HepG2 (cell line): ENCODE data around the gene LCN12. TPM values are rescaled to one million over a fixed set of nuclear protein-coding genes. Genes with fewer than 3 reads are reported as not detected.
A peak's percentile ranks its signal among the peaks of the same experiment; 100 is the strongest.

Experiments
- ATF7-NPFF ChIP-seq: sonication (generic); formaldehyde crosslinking; IDR thresholded peaks from 2 replicates; pipeline ENCODE4 v1.8.1; 2023; ENCODE audit warnings: mild to moderate bottlenecking, low read depth, missing genetic modification reagents, moderate library complexity
- DMAP1 ChIP-seq: IDR thresholded peaks from 2 replicates; pipeline ENCODE4 v1.6.1; 2016
- GTF3A ChIP-seq: sonication (generic); formaldehyde crosslinking; conservative IDR thresholded peaks from 2 replicates; pipeline ENCODE4 v1.4.0; 2020; ENCODE audit warnings: mild to moderate bottlenecking, missing genetic modification reagents
- HDAC2 ChIP-seq: sonication (generic); formaldehyde crosslinking; IDR thresholded peaks from 2 replicates; pipeline ENCODE4 v1.4.0; 2020; ENCODE audit warnings: missing genetic modification reagents
- HHEX ChIP-seq: IDR thresholded peaks from 2 replicates; pipeline ENCODE4 v1.6.1; 2016; ENCODE audit warnings: control low read depth
- HIC2 ChIP-seq: sonication (generic); formaldehyde crosslinking; IDR thresholded peaks from 2 replicates; pipeline ENCODE4 v1.9.0; 2022; ENCODE audit warnings: low read depth, missing genetic modification reagents
- IRF2 ChIP-seq: IDR thresholded peaks from 2 replicates; pipeline ENCODE4 v1.6.1; 2018; ENCODE audit warnings: missing genetic modification reagents, missing compliant biosample characterization
- MYC ChIP-seq: sonication (generic); formaldehyde crosslinking; IDR thresholded peaks from 2 replicates; pipeline ENCODE4 v1.9.0; 2021; ENCODE audit warnings: missing genetic modification reagents, borderline replicate concordance
- RARA ChIP-seq: IDR thresholded peaks from 2 replicates; pipeline ENCODE4 v1.6.1; 2016; ENCODE audit warnings: missing genetic modification reagents, missing compliant biosample characterization
- SIN3A ChIP-seq: IDR thresholded peaks from 2 replicates; pipeline ENCODE4 v1.6.1; 2011; ENCODE audit warnings: low read depth, mild to moderate bottlenecking, control low read depth, low read length, borderline replicate concordance
- TCF12 ChIP-seq, 2 experiments: fragments of 450-650 bp in 1 of 2; sonication (generic) in 1 of 2; formaldehyde crosslinking in 1 of 2; IDR thresholded peaks; 2 replicates each; pipeline versions ENCODE4 v1.6.1 to v1.8.0; 2017 to 2022; ENCODE audit warnings: antibody characterized with exemption in 1 of 2, mild to moderate bottlenecking in 1 of 2, missing genetic modification reagents in 1 of 2, moderate library complexity in 1 of 2
- TEAD3 ChIP-seq: optimal IDR thresholded peaks from 2 replicates; pipeline ENCODE3; 2016; ENCODE audit warnings: borderline replicate concordance
- ZMAT3 ChIP-seq: sonication (generic); formaldehyde crosslinking; conservative IDR thresholded peaks from 2 replicates; pipeline ENCODE4 v1.7.0; 2021; ENCODE audit warnings: missing genetic modification reagents
- ZNF121 ChIP-seq: sonication (generic); formaldehyde crosslinking; IDR thresholded peaks from 2 replicates; pipeline ENCODE4 v1.5.0; 2020; ENCODE audit warnings: mild to moderate bottlenecking, missing genetic modification reagents
- ZNF260 ChIP-seq: sonication (generic); formaldehyde crosslinking; IDR thresholded peaks from 2 replicates; pipeline ENCODE4 v1.4.0; 2020; ENCODE audit warnings: missing genetic modification reagents, low read depth, mild to moderate bottlenecking, borderline replicate concordance
- ZNF484 ChIP-seq: sonication (generic); formaldehyde crosslinking; IDR thresholded peaks from 2 replicates; pipeline ENCODE4 v1.5.1; 2020; ENCODE audit warnings: mild to moderate bottlenecking, low read depth, missing genetic modification reagents, borderline replicate concordance
- ZNF770 ChIP-seq: sonication (generic); formaldehyde crosslinking; IDR thresholded peaks from 2 replicates; pipeline ENCODE4 v1.5.0; 2020; ENCODE audit warnings: mild to moderate bottlenecking, missing genetic modification reagents
- ZNF777 ChIP-seq: sonication (generic); formaldehyde crosslinking; IDR thresholded peaks from 2 replicates; pipeline ENCODE4 v1.4.0; 2020; ENCODE audit warnings: missing genetic modification reagents
- ZNF792 ChIP-seq: IDR thresholded peaks from 2 replicates; pipeline ENCODE4 v1.6.1; 2016
- polyA plus RNA-seq, 8 experiments: library from polyadenylated mRNA; depleted of rRNA in 3 of 8; stranded (reverse) in 7 of 8; unstranded in 1 of 8; fragments of >200 nt; fragmentation: Illumina TruSeq in 4 of 8; extraction: Trizol in 4 of 8; gene quantifications; 2 replicates each; pipeline versions ENCODE4 v1.2.1 to v1.2.3, GENCODE V29; 2011 to 2016; ENCODE audit warnings: low read depth in 4 of 8, missing spikeins in 1 of 8, mixed read lengths in 1 of 8; ENCODE audit not compliant: insufficient read depth in 1 of 8
- total RNA-seq, 5 experiments: library from RNA; depleted of rRNA; stranded (reverse); fragments of >200 nt; fragmentation: Illumina TruSeq; extraction: Trizol; gene quantifications; 2 replicates each; pipeline ENCODE4 v1.2.3, GENCODE V29; 2016; ENCODE audit warnings: low read depth in 1 of 5

LCN12 gene
- total and polyA plus RNA-seq, 2 of the 13 experiments (the other 11 are each of a cell fraction or from before 2014, with no cell fraction given), result 3.4 to 6.9 TPM

GRCh38 chr9:137001857-137002645, 50.0 kb downstream of the LCN12 start (continued):
- no peak for TF ChIP-seq ZMAT3 (CRISPR knock-in tag)
- peak; percentile 55 for TF ChIP-seq TEAD3 (CRISPR knock-in tag)
- TF ChIP-seq ZNF121, result peak; percentile 53; the same call in 1 of the 2 replicates
- 0 out of 2 replicates have a peak, but pooled peaks have one; percentile 19 for TF ChIP-seq ATF7-NPFF (CRISPR knock-in tag)
- TF ChIP-seq RARA, result 0 out of 2 replicates have a peak, but pooled peaks have one; percentile 7
- TF ChIP-seq TCF12 (IDR thresholded peaks at IDR 0.05), result no peak
- TF ChIP-seq TCF12 (CRISPR knock-in tag; IDR thresholded peaks at IDR 0.05), result no peak
- TF ChIP-seq SIN3A, result no peak
- TF ChIP-seq DMAP1 (CRISPR knock-in tag), result peak; percentile 29; the same call in 1 of the 2 replicates
- TF ChIP-seq ZNF484, result no peak
- no peak for TF ChIP-seq GTF3A (CRISPR knock-in tag)
- TF ChIP-seq ZNF777 (CRISPR knock-in tag), result peak; percentile 78
- 0 out of 2 replicates have a peak, but pooled peaks have one; percentile 78 for TF ChIP-seq ZNF770 (CRISPR knock-in tag)
- TF ChIP-seq ZNF792, result no peak
- peak; percentile 82 for TF ChIP-seq HIC2 (CRISPR knock-in tag)
- 0 out of 2 replicates have a peak, but pooled peaks have one; percentile 13 for TF ChIP-seq IRF2 (CRISPR knock-in tag)
- TF ChIP-seq HHEX (CRISPR knock-in tag), result no peak
- TF ChIP-seq MYC, result no peak; the same call in 1 of the 2 replicates
- TF ChIP-seq ZNF260 (CRISPR knock-in tag), result no peak
- TF ChIP-seq HDAC2, result 0 out of 2 replicates have a peak, but pooled peaks have one; percentile 13
